RWPE1 (cell line): Measurements from ENCODE around the gene ALPL.
"Not testable (repeated sequence)": the region's sequence is repeated elsewhere in the genome, so short reads cannot be mapped to it uniquely, and the experiment has no call there.

Experiments
- CTCF ChIA-PET: fragments of 350-600 bp; sonication (Branson Sonifier 250); formaldehyde crosslinking; extraction: SDS; loops from one replicate; lab custom pipeline; 2021; lab: Yijun Ruan, JAX
- POLR2A ChIA-PET: fragments of 400-600 bp; formaldehyde crosslinking; extraction: SDS; loops from one replicate; lab custom pipeline; 2020; ENCODE audit warnings: antibody characterized with exemption; ENCODE audit not compliant: low non-redundant PET; lab: Yijun Ruan, JAX
- DNase-seq: peaks from one replicate; pipeline ENCODE4 v3.0.0; 2012; ENCODE audit warnings: low spot score
- H3K27ac ChIP-seq: fragments of 450-650 bp; 2 replicates; pipeline ENCODE4 v1.5.1; 2017
- TF ChIP-seq, protein P1 (sequence below): fragments of 450-650 bp; conservative IDR thresholded peaks from 2 replicates; pipeline ENCODE4 v1.5.1; 2017; ENCODE audit warnings: low read depth, mild to moderate bottlenecking

ALPL gene

DNA sequence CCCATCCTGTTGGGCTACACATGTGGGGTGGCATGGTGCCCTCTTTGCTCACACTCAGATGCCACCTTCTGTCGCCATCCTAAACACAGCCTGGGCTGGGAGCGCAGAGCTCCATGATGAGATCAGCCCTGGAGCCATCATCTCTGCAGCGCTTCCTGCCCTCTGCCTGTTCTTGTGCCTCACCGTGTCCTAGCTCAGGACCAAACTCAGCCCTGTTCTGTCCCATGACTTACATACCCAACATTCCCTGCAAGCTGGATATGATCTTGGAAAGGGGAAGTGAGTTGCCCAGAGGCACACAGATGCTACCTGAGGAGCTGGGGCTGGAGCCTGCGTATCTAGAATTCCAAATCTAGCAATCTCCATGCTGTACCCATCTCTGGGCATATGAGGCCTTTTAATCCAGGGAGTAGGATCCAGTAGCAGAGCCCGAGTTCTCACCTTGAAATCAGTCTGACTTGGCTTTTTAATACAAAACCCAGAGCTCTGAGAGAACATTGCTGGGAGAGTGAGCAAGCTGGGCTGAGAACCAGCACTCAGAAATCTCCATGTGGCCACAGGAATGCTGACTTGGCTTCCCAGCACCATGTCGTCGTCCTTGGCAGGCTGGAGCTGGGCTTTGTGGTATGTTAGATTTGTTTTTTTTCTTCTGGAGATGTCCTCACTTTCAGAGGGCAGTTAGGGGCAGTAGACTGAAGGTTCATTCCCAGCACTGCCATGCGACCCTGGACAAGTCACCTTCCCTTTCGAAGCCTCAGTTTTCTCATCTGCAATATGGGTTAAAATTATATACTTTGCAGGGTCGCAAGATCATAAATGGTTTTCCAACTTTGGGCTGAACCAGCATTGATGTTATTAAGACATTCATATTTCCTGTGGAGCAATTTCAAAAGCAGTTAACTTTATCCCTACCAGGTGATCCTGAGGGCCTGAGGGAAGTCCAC is 2.6 kb downstream of the ALPL start:
- POLR2A ChIA-PET: no interaction called here
- DNase-seq: no peak
- TF ChIP-seq, protein P1, sequence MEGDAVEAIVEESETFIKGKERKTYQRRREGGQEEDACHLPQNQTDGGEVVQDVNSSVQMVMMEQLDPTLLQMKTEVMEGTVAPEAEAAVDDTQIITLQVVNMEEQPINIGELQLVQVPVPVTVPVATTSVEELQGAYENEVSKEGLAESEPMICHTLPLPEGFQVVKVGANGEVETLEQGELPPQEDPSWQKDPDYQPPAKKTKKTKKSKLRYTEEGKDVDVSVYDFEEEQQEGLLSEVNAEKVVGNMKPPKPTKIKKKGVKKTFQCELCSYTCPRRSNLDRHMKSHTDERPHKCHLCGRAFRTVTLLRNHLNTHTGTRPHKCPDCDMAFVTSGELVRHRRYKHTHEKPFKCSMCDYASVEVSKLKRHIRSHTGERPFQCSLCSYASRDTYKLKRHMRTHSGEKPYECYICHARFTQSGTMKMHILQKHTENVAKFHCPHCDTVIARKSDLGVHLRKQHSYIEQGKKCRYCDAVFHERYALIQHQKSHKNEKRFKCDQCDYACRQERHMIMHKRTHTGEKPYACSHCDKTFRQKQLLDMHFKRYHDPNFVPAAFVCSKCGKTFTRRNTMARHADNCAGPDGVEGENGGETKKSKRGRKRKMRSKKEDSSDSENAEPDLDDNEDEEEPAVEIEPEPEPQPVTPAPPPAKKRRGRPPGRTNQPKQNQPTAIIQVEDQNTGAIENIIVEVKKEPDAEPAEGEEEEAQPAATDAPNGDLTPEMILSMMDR: no peak
- CTCF ChIA-PET: interaction anchor here (0.5 to 1.8 kb wide), 5 partner anchors 13 to 147 kb away, joined by 3 to 6 read pairs (median 4); no protein-coding TSS in a partner anchor
- no peak overlapping the region for H3K27ac ChIP-seq

DNA sequence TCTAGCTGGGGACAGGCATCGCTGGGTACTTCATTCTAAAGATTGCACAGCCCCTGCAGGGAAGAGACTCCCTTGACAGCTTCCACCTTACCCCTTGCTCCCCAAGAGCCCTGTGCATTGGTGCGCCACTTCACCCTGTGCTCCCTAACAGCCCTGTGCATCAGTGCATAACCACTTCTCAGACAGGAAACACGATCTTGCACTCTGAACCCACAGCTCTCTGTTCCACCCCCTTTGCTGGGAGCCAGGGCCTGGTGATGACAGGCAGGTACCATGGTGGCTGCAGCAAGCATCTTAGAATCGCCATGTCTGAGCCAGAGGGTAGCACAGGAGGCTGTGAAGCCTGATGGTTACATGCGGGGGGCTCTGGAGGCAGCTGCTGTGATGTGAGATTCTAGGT is 5.0 kb downstream of the ALPL start:
- H3K27ac ChIP-seq: no peak overlapping the region
- DNase-seq: no peak
- ChIA-PET CTCF (no interaction called here), POLR2A (no interaction called here)
- TF ChIP-seq, protein P1: no peak

DNA sequence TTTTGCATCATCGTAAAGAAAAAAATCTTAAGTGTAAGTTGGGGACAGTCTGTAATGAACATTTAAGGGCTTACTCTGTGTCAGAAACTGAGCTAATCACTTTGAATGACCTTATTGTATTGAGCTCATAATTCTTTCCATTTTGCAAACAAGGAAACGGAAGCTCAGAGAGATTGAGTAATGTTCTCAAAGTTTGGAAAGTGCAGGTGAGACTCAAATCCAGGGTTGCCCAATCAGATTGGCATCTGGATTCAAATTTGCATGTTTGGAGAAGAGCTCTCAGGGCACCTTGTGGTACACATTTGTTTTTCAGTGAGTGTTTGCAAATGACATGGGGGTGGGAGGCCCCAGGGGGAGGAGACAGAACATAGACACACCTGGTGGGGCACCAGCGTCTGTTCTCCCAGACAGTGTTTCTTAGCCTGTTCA is 8.0 kb downstream of the ALPL start:
- no peak overlapping the region for H3K27ac ChIP-seq
- ChIA-PET CTCF (interaction anchor here (0.5 to 0.7 kb wide), 2 partner anchors 247 to 566 kb away, joined by 3 to 5 read pairs; no protein-coding TSS in a partner anchor), POLR2A (no interaction called here)
- no peak for DNase-seq
- TF ChIP-seq, protein P1: no peak

DNA sequence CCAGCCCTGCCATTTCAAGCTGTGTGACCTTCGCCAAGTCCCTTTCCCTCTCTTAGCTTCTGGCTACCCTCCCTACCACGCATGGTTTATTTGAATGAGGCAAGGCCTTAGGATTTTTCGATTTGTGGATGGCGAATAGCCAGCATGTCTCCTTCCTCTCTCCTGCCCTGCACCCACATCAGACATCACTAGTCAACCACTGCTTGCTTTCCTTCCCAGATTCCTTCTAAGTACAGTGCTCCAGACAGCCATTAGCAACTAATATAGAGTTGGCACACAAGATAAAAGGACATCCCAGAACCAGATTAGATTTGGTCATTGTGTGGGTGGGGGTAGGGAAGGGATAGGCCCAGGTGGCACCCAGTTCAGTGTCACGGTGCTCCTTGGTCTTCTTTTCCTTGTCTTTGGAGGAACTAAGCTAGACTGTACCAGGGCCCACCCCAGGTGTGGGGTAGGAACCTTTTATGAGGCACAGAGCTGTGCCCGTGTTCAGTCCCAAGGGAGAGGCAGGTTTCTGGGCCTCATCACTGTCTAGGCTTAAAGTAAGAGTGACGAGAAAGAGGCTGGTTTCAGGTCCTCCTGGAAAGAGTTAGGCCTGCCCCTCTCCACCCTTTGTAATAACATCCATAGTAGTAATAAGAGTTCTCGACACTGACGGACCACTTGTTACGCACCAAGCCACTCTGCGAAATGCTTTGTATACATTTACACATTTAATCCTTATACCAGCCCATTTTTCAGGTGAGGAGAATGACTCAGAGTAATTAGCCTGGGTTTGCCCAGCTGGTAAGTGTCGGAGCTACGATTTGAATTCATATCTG is 8.6 kb downstream of the ALPL start:
- TF ChIP-seq, protein P1: no peak
- no peak overlapping the region for H3K27ac ChIP-seq
- ChIA-PET POLR2A (no interaction called here), CTCF (no interaction called here)
- DNase-seq: no peak

GRCh38 chr1:21518774-21519455 is 9.7 kb downstream of the ALPL start:
- ChIA-PET POLR2A (no interaction called here), CTCF (interaction anchor here (0.5 to 1.0 kb wide), 2 partner anchors 16 to 55 kb away, joined by 3 to 4 read pairs; no protein-coding TSS in a partner anchor)
- no peak for DNase-seq
- TF ChIP-seq, protein P1: no peak
- no peak overlapping the region for H3K27ac ChIP-seq

- DNase-seq, H3K27ac ChIP-seq, POLR2A ChIA-PET: not testable (repeated sequence)
- CTCF ChIA-PET: interaction anchor here (0.5 to 1.0 kb wide), 2 partner anchors 16 to 54 kb away, joined by 3 to 4 read pairs; no protein-coding TSS in a partner anchor
These were observed 10.4 kb downstream of the ALPL start for GRCh38 chr1:21519486-21520070.
